Trophoblast cell (in vitro differentiated cells and primary cell): Measurements from ENCODE around the gene EEIG1.

Experiments
- DNase-seq, 2 donors: peaks; one replicate each; pipeline ENCODE4 v3.0.0-alpha.2; 2016
- H2AFZ ChIP-seq: 2 replicates; pipeline ENCODE4 v1.6.1; 2013; ENCODE audit warnings: low read length, moderate library complexity, mild to moderate bottlenecking; ENCODE audit not compliant: insufficient read depth, poor library complexity
- H2AK5ac ChIP-seq: 2 replicates; pipeline ENCODE4 v1.6.1; 2013; ENCODE audit warnings: mild to moderate bottlenecking, low read length
- H2BK120ac ChIP-seq: 2 replicates; pipeline ENCODE4 v1.6.1; 2013; ENCODE audit warnings: low read length, mild to moderate bottlenecking, moderate library complexity; ENCODE audit not compliant: insufficient read depth, poor library complexity
- H2BK12ac ChIP-seq: 2 replicates; pipeline ENCODE4 v1.6.1; 2013; ENCODE audit warnings: mild to moderate bottlenecking, low read length, moderate library complexity
- H2BK5ac ChIP-seq: 2 replicates; pipeline ENCODE4 v1.6.1; 2013; ENCODE audit warnings: low read length, low read depth, moderate library complexity, mild to moderate bottlenecking; ENCODE audit not compliant: poor library complexity
- H3K14ac ChIP-seq: 2 replicates; pipeline ENCODE4 v1.6.1; 2013; ENCODE audit warnings: mild to moderate bottlenecking, low read length
- H3K18ac ChIP-seq: 2 replicates; pipeline ENCODE4 v1.6.1; 2013; ENCODE audit warnings: mild to moderate bottlenecking, low read length
- H3K23ac ChIP-seq: 2 replicates; pipeline ENCODE4 v1.6.1; 2013; ENCODE audit warnings: low read length
- H3K27ac ChIP-seq: 2 replicates; pipeline ENCODE4 v1.5.1; 2013; ENCODE audit warnings: low read depth, mild to moderate bottlenecking, inconsistent platforms, low read length, moderate library complexity
- H3K27me3 ChIP-seq: 2 replicates; pipeline ENCODE4 v1.6.1; 2013; ENCODE audit warnings: inconsistent platforms, mild to moderate bottlenecking, low read length, moderate library complexity; ENCODE audit not compliant: insufficient read depth
- H3K36me3 ChIP-seq, 2 experiments: 1 replicate in 1 of 2; 2 replicates in 1 of 2; pipeline ENCODE4 v1.6.1; 2013; ENCODE audit warnings: low read length in 2 of 2, mild to moderate bottlenecking in 2 of 2, moderate library complexity in 1 of 2; ENCODE audit not compliant: insufficient read depth in 2 of 2, control insufficient read depth in 1 of 2
- H3K4ac ChIP-seq: 2 replicates; pipeline ENCODE4 v1.6.1; 2013; ENCODE audit warnings: low read depth, mild to moderate bottlenecking, low read length, moderate library complexity
- H3K4me1 ChIP-seq, 2 experiments: 1 replicate in 1 of 2; 2 replicates in 1 of 2; pipeline ENCODE4 v1.6.1; 2013; ENCODE audit warnings: low read length in 2 of 2, mild to moderate bottlenecking in 2 of 2, moderate library complexity in 1 of 2; ENCODE audit not compliant: insufficient read depth in 2 of 2, control insufficient read depth in 1 of 2
- H3K4me2 ChIP-seq: 2 replicates; pipeline ENCODE4 v1.6.1; 2013; ENCODE audit warnings: inconsistent platforms, mild to moderate bottlenecking, low read length, moderate library complexity
- H3K4me3 ChIP-seq: 2 replicates; pipeline ENCODE4 v1.5.1; 2013; ENCODE audit warnings: mild to moderate bottlenecking, low read depth, low read length, inconsistent platforms
- H3K79me1 ChIP-seq: one replicate; pipeline ENCODE4 v1.6.1; 2013; ENCODE audit warnings: low read length
- H3K79me2 ChIP-seq: 2 replicates; pipeline ENCODE4 v1.6.1; 2013; ENCODE audit warnings: low read length, mild to moderate bottlenecking; ENCODE audit not compliant: control insufficient read depth, insufficient read depth, poor library complexity
- H3K9ac ChIP-seq: 2 replicates; pipeline ENCODE4 v1.6.1; 2013; ENCODE audit warnings: mild to moderate bottlenecking, low read length
- H3K9me3 ChIP-seq: 2 replicates; pipeline ENCODE4 v1.6.1; 2013; ENCODE audit warnings: low read depth, mild to moderate bottlenecking, control low read depth, inconsistent platforms, low read length; ENCODE audit not compliant: insufficient read depth
- H4K12ac ChIP-seq: 2 replicates; pipeline ENCODE4 v1.6.1; 2013; ENCODE audit warnings: low read depth, mild to moderate bottlenecking, low read length, moderate library complexity
- H4K8ac ChIP-seq: 2 replicates; pipeline ENCODE4 v1.6.1; 2013; ENCODE audit warnings: low read depth, mild to moderate bottlenecking, low read length, moderate library complexity
- H4K91ac ChIP-seq: one replicate; pipeline ENCODE4 v1.6.1; 2013; ENCODE audit warnings: low read depth, mild to moderate bottlenecking, low read length, moderate library complexity
- WGBS: extraction: QIAGEN DNeasy Blood & Tissue Kit; methylation state at CpG from one replicate; pipeline ENCODE4 v1.1.7; 2013; ENCODE audit warnings: missing lambda C conversion rate; ENCODE audit not compliant: insufficient read length, insufficient coverage; ENCODE audit errors: extremely low coverage; 5-methylcytosine and 5-hydroxymethylcytosine counted together

EEIG1 gene

DNA sequence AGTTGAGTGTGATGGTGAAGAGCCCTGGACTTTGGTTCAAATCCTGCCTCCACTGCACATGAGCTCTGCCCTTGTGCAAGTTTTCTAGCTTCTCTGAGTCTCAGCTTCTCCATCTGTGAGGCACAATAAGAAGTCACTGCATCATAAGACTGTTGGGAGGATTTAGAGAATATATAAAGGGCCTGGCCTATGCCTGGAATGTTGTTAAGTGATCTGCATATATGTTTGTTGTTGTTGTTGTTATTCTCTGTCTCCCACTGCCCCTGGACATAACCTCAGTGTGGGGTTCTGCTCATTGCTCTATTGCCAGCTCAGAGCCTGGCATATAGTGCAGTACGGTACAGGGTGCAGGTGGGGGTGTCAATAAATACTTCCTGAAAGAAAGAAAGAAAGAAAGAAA is 40.3 kb upstream of the EEIG1 start:
- no peak overlapping the region for H3K14ac ChIP-seq
- peak in 1 of 2 donors; percentile 62 for DNase-seq
- no peak overlapping the region for H2BK12ac ChIP-seq
- H3K18ac ChIP-seq: no peak overlapping the region
- no peaks in the 10 kb centered on the region for H3K79me1 ChIP-seq
- no peak overlapping the region for H4K12ac ChIP-seq
- no peak overlapping the region for H2AK5ac ChIP-seq
- no peaks in the 10 kb centered on the region for H3K79me2 ChIP-seq
- WGBS: no CpG with 5 or more reads among the region's 1 CpG
- no peaks in the 10 kb centered on the region for H3K36me3 ChIP-seq
- H3K4me1 ChIP-seq: peaks cover 0 to 4% of the 10 kb centered on the region in 2 experiments
- no peak overlapping the region for H3K4me3 ChIP-seq
- no peak overlapping the region for H2BK120ac ChIP-seq
- H3K9ac ChIP-seq: no peak overlapping the region
- H3K4ac ChIP-seq: no peak overlapping the region
- peaks cover 1% of the 10 kb centered on the region for H3K9me3 ChIP-seq
- H3K23ac ChIP-seq: no peak overlapping the region
- no peak overlapping the region for H2BK5ac ChIP-seq
- H3K4me2 ChIP-seq: no peak overlapping the region
- H4K8ac ChIP-seq: no peak overlapping the region
- no peak overlapping the region for H3K27ac ChIP-seq
- no peak overlapping the region for H2AFZ ChIP-seq
- no peak overlapping the region for H4K91ac ChIP-seq
- H3K27me3 ChIP-seq: no peaks in the 10 kb centered on the region

DNA sequence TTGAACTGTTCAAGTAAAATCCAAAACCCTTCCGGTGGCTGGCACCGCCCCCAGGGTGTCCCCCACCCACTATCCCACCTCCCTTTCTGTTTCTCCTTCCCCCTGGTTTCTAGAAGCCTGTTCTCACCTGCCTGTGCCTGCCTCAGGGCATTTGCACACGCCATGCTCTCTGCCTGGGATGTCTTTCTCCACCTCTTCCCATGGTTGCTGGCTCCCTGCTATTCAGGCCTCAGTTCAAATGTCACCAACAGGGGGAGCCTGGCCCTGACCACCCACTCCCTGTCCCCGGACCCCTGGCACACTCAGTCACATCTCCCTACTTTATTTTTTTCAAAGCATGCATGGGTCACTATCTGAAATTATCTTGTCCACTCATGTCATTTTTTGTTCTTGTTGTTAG is 39.9 kb upstream of the EEIG1 start:
- Histone ChIP-seq H2BK120ac (no peak overlapping the region), H3K23ac (no peak overlapping the region), H3K36me3 (no peaks in the 10 kb centered on the region), H3K14ac (no peak overlapping the region), H3K79me1 (no peaks in the 10 kb centered on the region), H2AFZ (no peak overlapping the region), H3K4me1 (peaks cover 0 to 4% of the 10 kb centered on the region in 2 experiments), H3K4me2 (no peak overlapping the region), H3K79me2 (no peaks in the 10 kb centered on the region), H3K4me3 (no peak overlapping the region), H4K91ac (no peak overlapping the region), H3K4ac (no peak overlapping the region), H2BK5ac (no peak overlapping the region), H3K27ac (no peak overlapping the region), H3K18ac (no peak overlapping the region), H3K27me3 (no peaks in the 10 kb centered on the region), H4K12ac (no peak overlapping the region), H3K9me3 (peaks cover 1% of the 10 kb centered on the region), H3K9ac (no peak overlapping the region), H4K8ac (no peak overlapping the region), H2BK12ac (no peak overlapping the region), H2AK5ac (no peak overlapping the region)
- DNase-seq: peak in 1 of 2 donors; percentile 63
- no CpG with 5 or more reads among the region's 4 CpGs for WGBS

GRCh38 chr9:128015696-128016095 is 34.9 kb upstream of the EEIG1 start:
- no CpG with 5 or more reads among the region's 5 CpGs for WGBS
- no peak for DNase-seq
- no peak overlapping the region for H2AFZ ChIP-seq

DNA sequence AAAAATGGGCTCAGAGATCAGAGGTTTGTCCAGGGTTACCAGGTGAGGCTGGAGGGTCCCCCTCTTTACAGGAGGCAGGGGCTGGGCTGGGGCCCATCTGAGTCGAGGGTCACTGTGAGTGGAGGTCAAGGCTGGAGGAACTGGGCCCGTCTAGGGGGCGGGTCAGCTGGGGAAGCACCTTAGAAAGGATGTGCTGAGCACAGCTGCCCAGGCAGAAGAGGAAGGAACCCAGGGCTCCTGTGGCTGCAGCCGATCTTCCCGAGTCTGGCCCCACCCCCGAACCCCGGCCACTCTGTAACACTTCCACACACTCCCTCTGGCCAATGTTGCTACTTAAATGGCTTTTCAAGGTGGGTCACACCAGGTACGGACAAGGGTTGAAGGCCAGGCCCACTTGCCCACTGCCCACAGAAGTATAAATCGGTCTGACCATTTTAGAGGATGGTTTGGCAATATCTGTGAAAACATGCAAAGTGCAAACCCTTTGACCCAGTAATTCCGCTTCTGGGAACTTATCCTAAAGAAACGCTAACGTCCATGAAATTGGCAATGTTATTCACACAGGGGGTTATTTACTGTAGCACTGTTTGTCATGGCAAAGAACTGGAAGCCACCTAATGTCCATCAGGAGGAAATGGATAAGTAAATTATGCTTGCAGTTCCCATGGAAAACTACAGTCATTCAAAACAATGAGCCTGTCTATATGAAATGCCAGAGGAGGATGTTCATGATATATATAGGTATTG is 30.5 kb upstream of the EEIG1 start:
- no peak overlapping the region for H3K23ac ChIP-seq
- no peak overlapping the region for H3K9ac ChIP-seq
- no peak overlapping the region for H3K4me2 ChIP-seq
- H3K18ac ChIP-seq: no peak overlapping the region
- H4K91ac ChIP-seq: peak overlapping the region; percentile 30
- no peaks in the 10 kb centered on the region for H3K79me2 ChIP-seq
- no peaks in the 10 kb centered on the region for H3K79me1 ChIP-seq
- H2BK5ac ChIP-seq: no peak overlapping the region
- no peak overlapping the region for H3K4ac ChIP-seq
- no peak overlapping the region for H4K8ac ChIP-seq
- H4K12ac ChIP-seq: no peak overlapping the region
- peak overlapping the region; percentile 40 for H3K14ac ChIP-seq
- peak overlapping the region; percentile 9 for H2AK5ac ChIP-seq
- no peaks in the 10 kb centered on the region for H3K9me3 ChIP-seq
- no peak overlapping the region for H2AFZ ChIP-seq
- no CpG with 5 or more reads among the region's 12 CpGs for WGBS
- H3K4me3 ChIP-seq: no peak overlapping the region
- no peaks in the 10 kb centered on the region for H3K27me3 ChIP-seq
- peak overlapping the region; percentile 14 for H2BK120ac ChIP-seq
- H3K27ac ChIP-seq: no peak overlapping the region
- peaks cover 0 to 2% of the 10 kb centered on the region in 2 experiments for H3K36me3 ChIP-seq
- no peak overlapping the region for H2BK12ac ChIP-seq
- DNase-seq: no peak
- peaks cover 3 to 10% of the 10 kb centered on the region in 2 experiments for H3K4me1 ChIP-seq

More at GRCh38 chr9:128015696-128016095, 34.9 kb upstream of the EEIG1 start:
- no peak overlapping the region for H2BK5ac ChIP-seq
- no peak overlapping the region for H3K23ac ChIP-seq
- H3K79me2 ChIP-seq: no peaks in the 10 kb centered on the region
- no peak overlapping the region for H3K14ac ChIP-seq
- H2BK12ac ChIP-seq: no peak overlapping the region
- H2AK5ac ChIP-seq: no peak overlapping the region
- no peak overlapping the region for H2BK120ac ChIP-seq
- no peak overlapping the region for H4K12ac ChIP-seq
- no peaks in the 10 kb centered on the region for H3K9me3 ChIP-seq
- no peak overlapping the region for H3K4me3 ChIP-seq
- no peak overlapping the region for H3K4me2 ChIP-seq
- H3K27me3 ChIP-seq: no peaks in the 10 kb centered on the region
- peaks cover 0 to 3% of the 10 kb centered on the region in 2 experiments for H3K4me1 ChIP-seq
- no peak overlapping the region for H4K91ac ChIP-seq
- no peak overlapping the region for H3K4ac ChIP-seq
- no peaks in the 10 kb centered on the region for H3K79me1 ChIP-seq
- H3K9ac ChIP-seq: no peak overlapping the region
- H3K18ac ChIP-seq: no peak overlapping the region
- no peaks in the 10 kb centered on the region for H3K36me3 ChIP-seq
- no peak overlapping the region for H3K27ac ChIP-seq
- H4K8ac ChIP-seq: no peak overlapping the region
